ENCODE data around the gene PANX1.

Gene PANX1

GRCh38 chr11:94128291-94128745 is 323 bp upstream of the PANX1 start:
- peak overlapping the region; percentile 78 for H3K4me3 ChIP-seq (replicated peaks; ENCODE audit: low read depth, low read length)
- no peak for DNase-seq (ENCODE audit: low read depth)
- TF ChIP-seq, protein P1, sequence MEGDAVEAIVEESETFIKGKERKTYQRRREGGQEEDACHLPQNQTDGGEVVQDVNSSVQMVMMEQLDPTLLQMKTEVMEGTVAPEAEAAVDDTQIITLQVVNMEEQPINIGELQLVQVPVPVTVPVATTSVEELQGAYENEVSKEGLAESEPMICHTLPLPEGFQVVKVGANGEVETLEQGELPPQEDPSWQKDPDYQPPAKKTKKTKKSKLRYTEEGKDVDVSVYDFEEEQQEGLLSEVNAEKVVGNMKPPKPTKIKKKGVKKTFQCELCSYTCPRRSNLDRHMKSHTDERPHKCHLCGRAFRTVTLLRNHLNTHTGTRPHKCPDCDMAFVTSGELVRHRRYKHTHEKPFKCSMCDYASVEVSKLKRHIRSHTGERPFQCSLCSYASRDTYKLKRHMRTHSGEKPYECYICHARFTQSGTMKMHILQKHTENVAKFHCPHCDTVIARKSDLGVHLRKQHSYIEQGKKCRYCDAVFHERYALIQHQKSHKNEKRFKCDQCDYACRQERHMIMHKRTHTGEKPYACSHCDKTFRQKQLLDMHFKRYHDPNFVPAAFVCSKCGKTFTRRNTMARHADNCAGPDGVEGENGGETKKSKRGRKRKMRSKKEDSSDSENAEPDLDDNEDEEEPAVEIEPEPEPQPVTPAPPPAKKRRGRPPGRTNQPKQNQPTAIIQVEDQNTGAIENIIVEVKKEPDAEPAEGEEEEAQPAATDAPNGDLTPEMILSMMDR (IDR thresholded peaks at IDR 0.05; ENCODE audit: low read length, missing control alignments), result no peak

- H3K4me3 ChIP-seq (replicated peaks; ENCODE audit: low read depth, low read length), result peak overlapping the region; percentile 78
- TF ChIP-seq, protein P1 (IDR thresholded peaks at IDR 0.05; ENCODE audit: low read length, missing control alignments), result no peak
- DNase-seq (ENCODE audit: low read depth), result peak; percentile 38
Observed at GRCh38 chr11:94129512-94130297, 1.1 kb downstream of the PANX1 start.

DNA sequence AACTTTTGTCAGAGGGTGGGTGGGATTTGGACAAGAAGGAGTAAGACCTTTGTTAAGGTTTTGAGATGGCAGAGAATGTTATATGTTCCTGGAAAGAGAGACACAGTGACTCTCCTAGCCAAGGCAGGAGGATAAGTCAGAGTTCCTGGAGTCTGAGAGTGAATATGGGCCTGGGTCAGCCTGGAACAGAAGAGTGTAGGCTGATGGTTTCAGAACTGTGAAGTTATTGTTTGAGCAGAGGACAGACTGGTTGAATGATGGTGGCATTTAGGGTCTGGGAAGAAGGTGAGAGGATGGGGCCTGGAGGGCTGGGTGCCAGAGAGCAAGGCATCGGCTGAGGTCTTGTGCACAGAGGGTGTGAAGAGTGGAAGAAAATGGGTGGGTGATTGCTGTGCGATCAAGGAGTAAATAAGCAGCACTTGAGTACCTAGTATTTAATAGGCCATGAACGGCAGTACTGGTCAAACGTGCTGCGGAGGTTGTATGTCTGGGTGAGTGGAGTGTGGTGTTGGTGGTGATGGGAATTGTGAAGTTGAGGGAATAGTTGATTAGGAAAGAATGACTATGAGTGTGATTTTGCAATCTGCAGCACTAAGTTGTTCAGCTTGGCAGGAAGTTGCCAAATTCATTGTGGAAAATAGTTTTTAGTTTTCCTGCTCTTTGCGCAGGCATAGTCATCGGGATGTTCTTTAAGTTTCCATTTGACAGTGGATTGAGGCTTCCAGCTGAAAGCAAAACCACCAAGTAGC is 1.8 kb downstream of the PANX1 start:
- TF ChIP-seq, protein P1 (IDR thresholded peaks at IDR 0.05; ENCODE audit: low read length, missing control alignments), result no peak
- peak overlapping the region; percentile 78 for H3K4me3 ChIP-seq (replicated peaks; ENCODE audit: low read depth, low read length)
- peak; percentile 97 for DNase-seq (ENCODE audit: low read depth)

GRCh38 chr11:94131047-94131717 is 2.5 kb downstream of the PANX1 start:
- TF ChIP-seq, protein P1 (IDR thresholded peaks at IDR 0.05; ENCODE audit: low read length, missing control alignments), result no peak
- peak overlapping the region; percentile 78 for H3K4me3 ChIP-seq (replicated peaks; ENCODE audit: low read depth, low read length)
- no peak for DNase-seq (ENCODE audit: low read depth)

- peak; percentile 69 for DNase-seq (ENCODE audit: low read depth)
- TF ChIP-seq, protein P1 (IDR thresholded peaks at IDR 0.05; ENCODE audit: low read length, missing control alignments), result no peak
Observed at GRCh38 chr11:94131718-94132115, 3.1 kb downstream of the PANX1 start.

GRCh38 chr11:94132152-94132558 is 3.5 kb downstream of the PANX1 start:
- peak; percentile 86 for DNase-seq (ENCODE audit: low read depth)
- peak overlapping the region; percentile 2 for H3K4me3 ChIP-seq (replicated peaks; ENCODE audit: low read depth, low read length)
- TF ChIP-seq, protein P1 (IDR thresholded peaks at IDR 0.05; ENCODE audit: low read length, missing control alignments), result no peak

More at GRCh38 chr11:94131718-94132115, 3.1 kb downstream of the PANX1 start:
- H3K4me3 ChIP-seq (replicated peaks; ENCODE audit: low read depth, low read length), result peak overlapping the region; percentile 78
